SK-N-SH (cell line): ENCODE data around the gene CALCOCO1.

Experiments
- CTCF ChIP-seq: fragments of 200-600 bp; sonication (generic); IDR thresholded peaks from 2 replicates; pipeline ENCODE4 v1.6.1; 2017; ENCODE audit warnings: antibody characterized with exemption, mild to moderate bottlenecking, moderate library complexity
- EP300 ChIP-seq, 2 experiments: IDR thresholded peaks; 2 replicates each; pipeline versions ENCODE4 v1.4.0 to v1.6.1; 2012; ENCODE audit warnings: borderline replicate concordance in 1 of 2, low read depth in 1 of 2, low read length in 1 of 2
- JUND ChIP-seq: IDR thresholded peaks from 2 replicates; pipeline ENCODE4 v1.4.0; 2012
- MXI1 ChIP-seq: IDR thresholded peaks from 2 replicates; pipeline ENCODE4 v1.6.1; 2012; ENCODE audit warnings: mild to moderate bottlenecking, low read depth, low read length, improper control_type of control experiment
- POLR2AphosphoS5 ChIP-seq: IDR thresholded peaks from 2 replicates; pipeline ENCODE4 v1.6.1; 2012; ENCODE audit warnings: low read depth, low read length
- RAD21 ChIP-seq: IDR thresholded peaks from 2 replicates; pipeline ENCODE4 v1.6.1; 2012; ENCODE audit warnings: mild to moderate bottlenecking, low read length
- REST ChIP-seq: IDR thresholded peaks from 2 replicates; pipeline ENCODE4 v1.6.1; 2012; ENCODE audit warnings: mild to moderate bottlenecking, low read depth, low read length, moderate library complexity
- USF1 ChIP-seq: IDR thresholded peaks from 2 replicates; pipeline ENCODE4 v1.4.0; 2012; ENCODE audit warnings: low read depth, borderline replicate concordance
- YY1 ChIP-seq: IDR thresholded peaks from 2 replicates; pipeline ENCODE4 v1.4.0; 2012; ENCODE audit warnings: low read depth, mild to moderate bottlenecking

- TF ChIP-seq REST = no peak
- TF ChIP-seq CTCF = no peak
- TF ChIP-seq RAD21 = no peak
- no peak for TF ChIP-seq POLR2AphosphoS5
- TF ChIP-seq JUND = no peak
- no peak for TF ChIP-seq YY1
- TF ChIP-seq EP300 (IDR thresholded peaks at IDR 0.05; ENCODE audit: borderline replicate concordance in 1 of 2, low read depth in 1 of 2, low read length in 1 of 2) = no peak
- TF ChIP-seq MXI1 = no peak
- TF ChIP-seq USF1 = no peak
Observed at GRCh38 chr12:53744751-53745150, 17.5 kb upstream of the CALCOCO1 start.
